Measurements from ENCODE around the gene KIAA1958.

Gene KIAA1958

GRCh38 chr9:112548836-112549595 is 62.4 kb downstream of the KIAA1958 start:
- Mint-ChIP-seq H3K27ac (peak overlapping the region in 2 of 3 experiments; percentile 3 to 12), H3K36me3 (ENCODE audit: low read depth) (no peaks in the 10 kb centered on the region), H3K9me3 (no peaks in the 10 kb centered on the region), H3K4me3 (no peak overlapping the region), H3K27me3 (ENCODE audit: low read depth) (no peaks in the 10 kb centered on the region), H3K4me1 (peaks cover 53% of the 10 kb centered on the region)
- no peak for TF ChIP-seq CTCF (IDR thresholded peaks at IDR 0.05; ENCODE audit: unreplicated experiment in 3 of 3)

DNA sequence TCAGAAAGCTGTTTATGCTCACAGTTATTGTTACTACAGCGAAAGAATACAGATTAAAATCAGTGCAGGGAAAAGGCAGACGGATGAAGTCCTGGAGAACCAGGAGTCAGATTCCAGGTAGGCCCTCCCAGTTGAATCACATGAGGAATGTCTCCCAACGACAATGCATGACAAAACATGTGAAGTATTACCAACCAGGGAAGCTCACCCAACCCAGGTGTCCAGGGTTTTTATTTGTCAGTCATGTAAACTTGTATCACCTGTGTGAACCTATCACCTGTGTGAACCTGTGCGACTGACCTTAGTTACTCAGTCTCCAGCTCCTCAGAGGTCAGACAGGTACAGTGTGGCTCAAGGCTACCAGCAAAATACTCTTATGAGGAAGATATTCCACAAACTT is 63.9 kb downstream of the KIAA1958 start:
- Mint-ChIP-seq H3K4me3 (no peak overlapping the region), H3K27ac (peak overlapping the region in 1 of 3 experiments; percentile 3), H3K9me3 (no peaks in the 10 kb centered on the region), H3K36me3 (ENCODE audit: low read depth) (peaks cover 3% of the 10 kb centered on the region), H3K27me3 (ENCODE audit: low read depth) (no peaks in the 10 kb centered on the region), H3K4me1 (peaks cover 45% of the 10 kb centered on the region)
- TF ChIP-seq CTCF (IDR thresholded peaks at IDR 0.05; ENCODE audit: unreplicated experiment in 3 of 3) = no peak

- Mint-ChIP-seq H3K27ac (peak overlapping the region in 2 of 3 experiments; percentile 52 to 56), H3K36me3 (ENCODE audit: low read depth) (peaks cover 4% of the 10 kb centered on the region), H3K4me1 (peaks cover 37% of the 10 kb centered on the region), H3K4me3 (no peak overlapping the region), H3K27me3 (ENCODE audit: low read depth) (peaks cover 4% of the 10 kb centered on the region), H3K9me3 (no peaks in the 10 kb centered on the region)
- TF ChIP-seq CTCF (IDR thresholded peaks at IDR 0.05; ENCODE audit: unreplicated experiment in 3 of 3) = no peak
Measured at GRCh38 chr9:112551641-112552040, 65.0 kb downstream of the KIAA1958 start.

DNA sequence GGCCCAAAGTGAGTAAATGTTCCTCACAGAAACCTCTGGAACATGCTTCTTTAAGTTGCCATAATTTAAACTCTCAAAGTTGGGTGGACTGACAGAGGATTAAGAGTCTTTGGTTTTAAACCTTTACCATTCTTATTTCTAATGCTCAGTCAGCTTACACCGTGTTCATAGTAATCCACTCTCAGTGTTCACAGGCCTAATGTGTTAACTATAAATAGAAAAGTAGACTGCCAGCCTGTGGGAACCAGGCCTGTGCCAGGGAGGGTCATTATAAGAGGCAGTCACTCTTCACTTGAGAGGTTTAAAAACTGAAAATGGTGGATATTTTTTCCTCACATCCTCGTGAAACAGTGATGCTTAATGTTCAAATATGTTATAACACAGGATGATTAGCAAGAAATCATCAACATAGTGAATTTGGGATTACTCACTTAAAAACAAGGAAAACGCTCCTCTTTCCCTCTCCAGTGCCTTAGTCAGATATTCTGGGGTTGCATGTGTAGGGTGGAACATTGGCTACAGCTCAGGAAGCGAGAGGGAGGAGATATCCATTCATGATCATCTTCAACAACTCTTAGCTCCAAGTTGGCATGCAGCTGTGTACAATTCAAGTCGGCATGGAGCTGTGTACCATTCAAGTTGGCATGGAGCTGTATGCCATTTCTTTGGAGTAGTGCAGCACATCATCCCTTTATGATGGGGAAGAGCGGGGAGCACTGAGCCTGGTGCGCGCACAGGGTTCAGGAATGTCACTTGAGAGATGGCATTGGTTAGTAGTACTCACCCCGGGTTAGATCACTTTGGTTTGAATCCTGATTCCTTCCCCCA is 65.8 kb downstream of the KIAA1958 start:
- Mint-ChIP-seq H3K9me3 (no peaks in the 10 kb centered on the region), H3K27ac (peak overlapping the region in 2 of 3 experiments; percentile 52 to 56), H3K4me1 (peaks cover 35% of the 10 kb centered on the region), H3K27me3 (ENCODE audit: low read depth) (peaks cover 4% of the 10 kb centered on the region), H3K36me3 (ENCODE audit: low read depth) (peaks cover 4% of the 10 kb centered on the region), H3K4me3 (no peak overlapping the region)
- TF ChIP-seq CTCF (IDR thresholded peaks at IDR 0.05; ENCODE audit: unreplicated experiment in 3 of 3) = no peak

DNA sequence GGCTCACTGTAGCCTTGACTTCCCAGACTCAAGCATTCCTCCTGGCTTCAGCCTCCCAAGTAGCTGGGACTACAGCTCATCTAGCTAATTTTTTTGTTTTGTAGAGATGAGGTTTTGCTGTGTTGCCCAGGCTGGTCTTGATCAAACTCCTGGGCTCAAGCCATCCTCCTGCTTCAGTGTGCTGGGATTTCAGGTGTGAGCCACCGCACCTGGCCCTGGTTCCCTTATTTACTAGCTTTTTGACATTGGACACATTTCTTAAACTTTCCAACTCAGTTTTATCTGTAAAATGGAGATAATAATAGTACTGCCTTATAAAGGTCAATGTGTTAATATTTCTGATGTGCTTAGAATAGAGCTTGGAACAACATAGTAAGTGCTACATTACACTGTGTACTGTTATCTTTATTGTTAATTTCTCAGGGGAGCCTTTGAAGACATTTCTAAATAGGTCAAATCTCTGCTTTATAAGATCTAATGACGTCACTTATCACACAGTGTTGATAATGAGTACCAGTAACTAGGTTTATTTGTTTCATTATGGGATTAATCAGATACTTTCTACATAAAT is 66.7 kb downstream of the KIAA1958 start:
- H3K4me1 Mint-ChIP-seq = peaks cover 30% of the 10 kb centered on the region
- H3K9me3 Mint-ChIP-seq = no peaks in the 10 kb centered on the region
- H3K27me3 Mint-ChIP-seq (ENCODE audit: low read depth) = peaks cover 4% of the 10 kb centered on the region

More for the DNA sequence above, 66.7 kb downstream of the KIAA1958 start:
- Mint-ChIP-seq H3K27ac (no peak overlapping the region), H3K4me3 (no peak overlapping the region), H3K36me3 (ENCODE audit: low read depth) (peaks cover 4% of the 10 kb centered on the region)
- TF ChIP-seq CTCF (IDR thresholded peaks at IDR 0.05; ENCODE audit: unreplicated experiment in 3 of 3) = no peak

Data from nephron (organoid).